SJSA1 (cell line): ENCODE data around the gene CSNK2A1. TPM values are rescaled to one million over a fixed set of nuclear protein-coding genes. Genes with fewer than 3 reads are reported as not detected.
A peak's percentile ranks its signal among the peaks of the same experiment; 100 is the strongest.
"Not testable (repeated sequence)": the region's sequence is repeated elsewhere in the genome, so short reads cannot be mapped to it uniquely, and the experiment has no call there.

ENCODE experiments used
- DNase-seq, 2 experiments: peaks; one replicate each; pipeline ENCODE4 v3.0.0-alpha.2; 2015 to 2020; ENCODE audit warnings: low spot score in 2 of 2, low read depth in 1 of 2
- H3K27ac ChIP-seq: fragments of 250-450 bp; sonication (Bioruptor Pico); 2 replicates; pipeline ENCODE4 v1.5.1; 2020; ENCODE audit warnings: mild to moderate bottlenecking, moderate library complexity
- H3K27me3 ChIP-seq: fragments of 250-450 bp; sonication (Bioruptor Pico); replicated peaks from 2 replicates; pipeline ENCODE4 v1.5.1; 2020; ENCODE audit warnings: mild to moderate bottlenecking, moderate library complexity
- H3K36me3 ChIP-seq: fragments of 250-450 bp; sonication (Bioruptor Pico); 2 replicates; pipeline ENCODE4 v1.5.1; 2020; ENCODE audit warnings: mild to moderate bottlenecking
- H3K4me1 ChIP-seq: fragments of 250-450 bp; sonication (Bioruptor Pico); replicated peaks from 2 replicates; pipeline ENCODE4 v1.6.1; 2021; ENCODE audit warnings: mild to moderate bottlenecking
- H3K4me3 ChIP-seq: fragments of 250-450 bp; sonication (Bioruptor Pico); 2 replicates; pipeline ENCODE4 v1.5.1; 2020; ENCODE audit warnings: mild to moderate bottlenecking
- H3K9me3 ChIP-seq: fragments of 250-450 bp; sonication (Bioruptor Pico); replicated peaks from 2 replicates; pipeline ENCODE4 v1.5.1; 2020; ENCODE audit warnings: mild to moderate bottlenecking
- total RNA-seq: library from RNA; depleted of rRNA; stranded (reverse); fragments of >200 nt; shearing (Covaris generic); gene quantifications from 2 replicates; pipeline ENCODE4 v1.2.3, GENCODE V29; 2014

The CSNK2A1 gene
- total RNA-seq, 1 experiment from 2014 or later = 158 TPM

- not testable (repeated sequence) for H3K27ac ChIP-seq, H3K4me1 ChIP-seq, H3K9me3 ChIP-seq, H3K27me3 ChIP-seq, DNase-seq, H3K4me3 ChIP-seq
- H3K36me3 ChIP-seq = peaks cover 35% of the 10 kb centered on the region
Measured at GRCh38 chr20:510328-511057, 33.1 kb downstream of the CSNK2A1 start.

GRCh38 chr20:508364-508787 lies 35.2 kb downstream of the CSNK2A1 start:
- peak in 1 of 2 experiments; percentile 13 for DNase-seq
- H3K9me3 ChIP-seq, H3K4me1 ChIP-seq, H3K27me3 ChIP-seq, H3K4me3 ChIP-seq: not testable (repeated sequence)
- Histone ChIP-seq H3K36me3 (peaks cover 50% of the 10 kb centered on the region), H3K27ac (peak overlapping the region; percentile 41)

GRCh38 chr20:507761-508332 lies 35.7 kb downstream of the CSNK2A1 start:
- H3K36me3 ChIP-seq = peaks cover 55% of the 10 kb centered on the region
- H3K27ac ChIP-seq = peak overlapping the region; percentile 41
- no peaks in the 10 kb centered on the region for H3K9me3 ChIP-seq
- H3K4me1 ChIP-seq = peaks cover 8% of the 10 kb centered on the region
- H3K27me3 ChIP-seq = no peaks in the 10 kb centered on the region
- peak in 1 of 2 experiments; percentile 23 for DNase-seq
- no peak overlapping the region for H3K4me3 ChIP-seq

- Histone ChIP-seq H3K36me3 (peaks cover 62% of the 10 kb centered on the region), H3K27ac (peak overlapping the region; percentile 28; the same call in 1 of the 2 replicates), H3K4me3 (no peak overlapping the region), H3K9me3 (no peaks in the 10 kb centered on the region), H3K4me1 (peaks cover 8% of the 10 kb centered on the region), H3K27me3 (no peaks in the 10 kb centered on the region)
- DNase-seq = no peak
Measured at GRCh38 chr20:507006-507758, 36.4 kb downstream of the CSNK2A1 start.

- H3K4me1 ChIP-seq = peaks cover 8% of the 10 kb centered on the region
- DNase-seq = no peak
- no peaks in the 10 kb centered on the region for H3K27me3 ChIP-seq
- no peaks in the 10 kb centered on the region for H3K9me3 ChIP-seq
- no peak overlapping the region for H3K27ac ChIP-seq
- peaks cover 83% of the 10 kb centered on the region for H3K36me3 ChIP-seq
- no peak overlapping the region for H3K4me3 ChIP-seq
Measured at GRCh38 chr20:504632-505075, 38.9 kb downstream of the CSNK2A1 start.

GRCh38 chr20:503048-503737 lies 40.4 kb downstream of the CSNK2A1 start:
- H3K27me3 ChIP-seq = no peaks in the 10 kb centered on the region
- no peaks in the 10 kb centered on the region for H3K9me3 ChIP-seq
- peaks cover 89% of the 10 kb centered on the region for H3K36me3 ChIP-seq
- peaks cover 7% of the 10 kb centered on the region for H3K4me1 ChIP-seq
- H3K4me3 ChIP-seq = no peak overlapping the region
- DNase-seq = no peak
- no peak overlapping the region for H3K27ac ChIP-seq

GRCh38 chr20:497979-498378 lies 45.6 kb downstream of the CSNK2A1 start:
- Histone ChIP-seq H3K4me3 (no peak overlapping the region), H3K27ac (no peak overlapping the region), H3K27me3 (no peaks in the 10 kb centered on the region), H3K4me1 (no peaks in the 10 kb centered on the region), H3K9me3 (no peaks in the 10 kb centered on the region), H3K36me3 (peaks cover 87% of the 10 kb centered on the region)
- no peak for DNase-seq

- Histone ChIP-seq H3K4me3 (no peak overlapping the region), H3K36me3 (peaks cover 87% of the 10 kb centered on the region), H3K27ac (no peak overlapping the region), H3K27me3 (no peaks in the 10 kb centered on the region), H3K4me1 (no peaks in the 10 kb centered on the region), H3K9me3 (no peaks in the 10 kb centered on the region)
- no peak for DNase-seq
Measured at GRCh38 chr20:496126-496696, 47.4 kb downstream of the CSNK2A1 start.

- Histone ChIP-seq H3K36me3 (peaks cover 79% of the 10 kb centered on the region), H3K4me1 (no peaks in the 10 kb centered on the region), H3K9me3 (no peaks in the 10 kb centered on the region), H3K27me3 (no peaks in the 10 kb centered on the region), H3K27ac (no peak overlapping the region), H3K4me3 (no peak overlapping the region)
- no peak for DNase-seq
Measured at GRCh38 chr20:492159-492558, 51.4 kb downstream of the CSNK2A1 start.

GRCh38 chr20:487655-488054 lies 55.9 kb downstream of the CSNK2A1 start:
- H3K4me3 ChIP-seq = no peak overlapping the region
- DNase-seq = no peak
- H3K4me1 ChIP-seq = no peaks in the 10 kb centered on the region
- H3K9me3 ChIP-seq = no peaks in the 10 kb centered on the region
- H3K27ac ChIP-seq = no peak overlapping the region
- peaks cover 86% of the 10 kb centered on the region for H3K36me3 ChIP-seq
- H3K27me3 ChIP-seq = no peaks in the 10 kb centered on the region

- no peaks in the 10 kb centered on the region for H3K4me1 ChIP-seq
- H3K4me3 ChIP-seq = no peak overlapping the region
- no peak for DNase-seq
- peaks cover 76% of the 10 kb centered on the region for H3K36me3 ChIP-seq
- H3K9me3 ChIP-seq = no peaks in the 10 kb centered on the region
- H3K27ac ChIP-seq = no peak overlapping the region
- H3K27me3 ChIP-seq = no peaks in the 10 kb centered on the region
Measured at GRCh38 chr20:483815-484644, 59.6 kb downstream of the CSNK2A1 start.

- H3K4me3 ChIP-seq = no peak overlapping the region
- no peaks in the 10 kb centered on the region for H3K27me3 ChIP-seq
- no peak overlapping the region for H3K27ac ChIP-seq
- no peak for DNase-seq
- peaks cover 67% of the 10 kb centered on the region for H3K36me3 ChIP-seq
- no peaks in the 10 kb centered on the region for H3K4me1 ChIP-seq
- no peaks in the 10 kb centered on the region for H3K9me3 ChIP-seq
Measured at GRCh38 chr20:481167-481566, 62.4 kb downstream of the CSNK2A1 start.

- H3K27ac ChIP-seq = no peak overlapping the region
- no peaks in the 10 kb centered on the region for H3K4me1 ChIP-seq
- H3K36me3 ChIP-seq = peaks cover 56% of the 10 kb centered on the region
- DNase-seq = no peak
- H3K27me3 ChIP-seq = no peaks in the 10 kb centered on the region
- H3K4me3 ChIP-seq = no peak overlapping the region
- H3K9me3 ChIP-seq = no peaks in the 10 kb centered on the region
Measured at GRCh38 chr20:480044-480443, 63.5 kb downstream of the CSNK2A1 start.
